HTR-8/SVneo (cell line): ENCODE data around the gene MLPH.

Source experiments
- DNase-seq: peaks from one replicate; pipeline ENCODE4 v3.0.0; 2011; ENCODE audit warnings: low spot score, mixed read lengths; ENCODE audit not compliant: insufficient read length
- FAIRE-seq: peaks from 2 replicates; lab custom pipeline; 2011; peaks lifted over from hg19 to GRCh38; lab: Jason Lieb, UNC

The MLPH gene, protein sequence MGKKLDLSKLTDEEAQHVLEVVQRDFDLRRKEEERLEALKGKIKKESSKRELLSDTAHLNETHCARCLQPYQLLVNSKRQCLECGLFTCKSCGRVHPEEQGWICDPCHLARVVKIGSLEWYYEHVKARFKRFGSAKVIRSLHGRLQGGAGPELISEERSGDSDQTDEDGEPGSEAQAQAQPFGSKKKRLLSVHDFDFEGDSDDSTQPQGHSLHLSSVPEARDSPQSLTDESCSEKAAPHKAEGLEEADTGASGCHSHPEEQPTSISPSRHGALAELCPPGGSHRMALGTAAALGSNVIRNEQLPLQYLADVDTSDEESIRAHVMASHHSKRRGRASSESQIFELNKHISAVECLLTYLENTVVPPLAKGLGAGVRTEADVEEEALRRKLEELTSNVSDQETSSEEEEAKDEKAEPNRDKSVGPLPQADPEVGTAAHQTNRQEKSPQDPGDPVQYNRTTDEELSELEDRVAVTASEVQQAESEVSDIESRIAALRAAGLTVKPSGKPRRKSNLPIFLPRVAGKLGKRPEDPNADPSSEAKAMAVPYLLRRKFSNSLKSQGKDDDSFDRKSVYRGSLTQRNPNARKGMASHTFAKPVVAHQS

DNA sequence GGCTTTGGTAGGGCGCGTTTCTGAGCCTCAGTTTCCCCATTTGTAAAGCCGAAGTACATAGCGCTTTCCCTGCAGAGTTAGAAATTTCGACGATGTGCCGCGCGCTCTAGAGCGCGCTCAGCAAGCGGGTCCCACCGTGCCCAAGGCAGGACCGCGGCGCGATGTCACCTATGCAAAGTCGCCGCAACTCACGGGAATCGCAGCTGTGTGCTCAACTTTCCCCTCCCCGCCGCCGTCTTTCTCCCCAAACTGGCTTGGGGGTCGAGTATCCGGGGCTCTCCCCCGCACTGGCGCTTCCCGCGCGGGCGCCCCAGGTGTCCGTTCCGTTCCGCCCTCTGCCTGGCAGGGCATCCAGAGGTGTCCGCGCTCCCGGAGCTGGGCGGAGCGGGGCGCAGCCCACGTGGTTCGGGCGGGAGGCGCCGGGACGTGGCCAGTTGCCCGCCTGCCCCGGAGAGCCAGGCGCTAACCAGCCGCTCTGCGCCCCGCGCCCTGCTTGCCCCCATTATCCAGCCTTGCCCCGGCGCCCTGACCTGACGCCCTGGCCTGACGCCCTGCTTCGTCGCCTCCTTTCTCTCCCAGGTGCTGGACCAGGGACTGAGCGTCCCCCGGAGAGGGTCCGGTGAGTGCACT is at the start of gene MLPH:
TSS of gene MLPH (plus strand) at position 433 of the 630 bp plus-strand sequence. CDS start 6,176 bp downstream, outside the sequence.
- FAIRE-seq (peak; percentile 87), DNase-seq (no peak)

DNA sequence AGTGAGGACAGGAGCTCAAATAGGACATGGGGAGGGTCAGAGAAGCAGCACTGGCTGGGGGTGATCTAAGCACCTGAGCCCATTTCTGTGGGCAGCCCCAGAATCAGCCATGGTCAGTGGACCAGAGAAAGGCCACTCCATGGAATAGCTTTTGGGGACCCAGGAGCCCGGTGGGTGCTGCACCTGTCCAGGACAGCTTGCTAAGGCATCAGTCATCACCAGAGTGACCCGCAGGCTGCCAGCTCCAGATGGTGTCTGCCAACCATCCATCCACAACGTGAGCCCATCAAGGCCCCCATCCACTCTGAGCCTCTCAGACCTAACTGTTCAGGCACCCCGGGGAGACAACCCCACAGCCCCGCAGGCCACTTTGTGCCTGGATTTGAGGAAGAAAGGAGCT is 49.5 kb upstream of the MLPH start:
- FAIRE-seq (no peak), DNase-seq (no peak)

DNA sequence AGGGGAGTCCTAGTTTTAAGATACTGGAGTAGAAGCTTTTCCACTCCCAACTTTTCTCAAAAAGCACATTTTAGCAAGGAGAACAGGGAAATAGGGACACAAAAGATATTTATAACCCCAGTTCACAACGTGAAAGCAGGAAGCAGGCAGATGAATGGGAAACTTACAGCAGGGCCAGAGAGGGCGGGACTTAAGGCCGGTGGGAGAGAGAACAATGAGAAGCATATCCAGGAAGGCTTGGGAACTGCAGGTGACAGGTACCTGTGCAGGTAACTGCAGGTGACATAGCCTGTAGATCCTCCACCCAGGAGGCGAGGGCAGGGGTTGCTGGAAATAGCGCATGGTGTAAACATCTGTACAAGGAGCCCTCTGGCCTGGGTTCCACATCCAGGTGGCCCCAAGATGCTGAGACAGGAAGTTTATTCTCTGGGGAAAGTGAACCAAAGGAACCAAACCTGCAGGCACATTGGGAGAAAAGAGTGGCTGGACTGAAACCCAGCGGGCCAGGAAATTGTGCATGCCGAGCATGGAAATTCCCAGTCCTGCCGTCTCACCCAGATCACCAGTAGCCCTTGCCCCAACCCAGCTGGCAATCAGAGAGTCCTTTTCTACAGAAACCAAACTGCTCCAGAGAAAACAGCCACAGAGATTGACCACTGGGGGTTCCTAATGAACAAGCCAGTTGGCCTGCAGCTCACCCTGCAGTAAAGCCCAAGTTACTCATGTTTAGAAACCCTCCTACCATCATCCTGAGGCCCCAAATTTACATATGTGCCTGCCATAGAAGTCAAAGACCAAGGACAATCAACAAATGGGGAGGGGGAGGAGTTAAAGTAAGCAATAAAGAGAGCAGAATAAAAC is 48.7 kb upstream of the MLPH start:
- DNase-seq (no peak), FAIRE-seq (no peak)

DNA sequence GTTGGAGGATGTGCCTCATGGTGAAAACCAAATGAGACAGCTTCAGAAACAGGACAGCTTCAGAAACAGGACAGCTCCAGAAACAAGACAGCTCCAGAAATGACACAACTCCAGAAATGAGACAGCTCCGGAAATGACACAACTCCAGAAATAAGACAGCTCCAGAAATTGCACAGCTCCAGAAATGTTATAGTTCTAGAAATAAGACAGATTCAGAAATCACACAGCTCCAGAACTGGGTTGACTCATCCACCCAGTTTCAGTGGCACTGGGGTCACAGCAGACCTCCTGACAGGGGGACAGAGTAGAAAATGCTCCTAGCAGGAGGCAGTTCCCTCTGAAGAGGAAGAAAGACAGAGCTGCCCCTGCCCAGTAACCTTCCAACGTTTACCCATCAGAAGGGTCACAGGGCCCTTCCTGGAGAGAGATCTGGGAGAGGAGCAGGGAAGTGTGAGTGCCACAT is 46.2 kb upstream of the MLPH start:
- DNase-seq = no peak
- FAIRE-seq = no peak

DNA sequence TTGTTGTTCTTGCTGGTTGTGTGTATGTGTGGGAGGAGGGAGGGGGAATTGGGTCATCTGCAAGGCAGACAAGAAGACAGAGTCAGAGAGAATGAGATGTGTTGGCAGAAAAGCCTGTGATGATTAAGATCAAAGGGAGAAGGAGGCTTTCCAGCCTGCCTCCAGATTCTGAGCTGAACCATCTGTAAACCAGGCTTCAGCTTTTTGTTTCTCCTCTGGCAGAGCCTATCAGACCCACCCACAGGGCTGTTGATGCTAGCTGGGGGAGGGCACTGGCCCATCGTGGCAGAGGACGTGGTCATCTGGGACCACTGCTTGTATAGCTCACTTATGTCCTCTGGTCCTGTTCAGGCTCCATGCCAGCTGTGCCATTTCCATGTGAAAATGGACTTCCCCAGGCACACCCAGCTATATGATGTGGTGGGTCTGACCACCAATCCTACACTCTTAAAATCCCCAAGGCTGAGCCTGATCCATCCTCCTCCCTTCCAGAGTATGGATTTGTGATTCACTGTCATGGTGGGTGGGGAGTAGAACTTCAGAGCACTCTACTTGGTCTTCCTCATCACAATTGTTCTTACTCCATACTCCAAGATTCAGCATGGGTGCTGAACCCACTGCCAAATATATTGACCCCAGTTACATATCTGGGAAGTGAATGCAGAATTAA is 45.3 kb upstream of the MLPH start:
- FAIRE-seq (no peak), DNase-seq (no peak)

DNA sequence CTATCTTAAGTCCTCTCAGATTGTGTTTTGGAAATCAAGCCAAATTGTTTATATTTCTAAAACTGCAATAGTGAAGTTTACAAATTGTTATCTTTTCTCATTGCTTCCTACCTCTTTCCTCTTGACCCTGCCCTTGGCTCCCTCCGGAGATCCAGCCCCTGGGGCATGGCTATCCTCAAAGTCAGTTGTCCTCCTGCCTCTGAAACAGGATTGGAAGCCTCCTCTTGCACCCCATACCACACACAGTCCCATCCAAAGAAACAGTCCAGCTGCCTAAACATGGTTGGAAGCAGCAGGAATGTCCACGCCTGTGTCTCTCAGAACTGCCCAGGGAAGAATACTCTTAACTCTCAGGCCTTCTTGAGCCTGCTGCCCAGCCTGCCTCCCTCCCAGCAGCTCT is 43.0 kb upstream of the MLPH start:
- DNase-seq (no peak), FAIRE-seq (no peak)

DNA sequence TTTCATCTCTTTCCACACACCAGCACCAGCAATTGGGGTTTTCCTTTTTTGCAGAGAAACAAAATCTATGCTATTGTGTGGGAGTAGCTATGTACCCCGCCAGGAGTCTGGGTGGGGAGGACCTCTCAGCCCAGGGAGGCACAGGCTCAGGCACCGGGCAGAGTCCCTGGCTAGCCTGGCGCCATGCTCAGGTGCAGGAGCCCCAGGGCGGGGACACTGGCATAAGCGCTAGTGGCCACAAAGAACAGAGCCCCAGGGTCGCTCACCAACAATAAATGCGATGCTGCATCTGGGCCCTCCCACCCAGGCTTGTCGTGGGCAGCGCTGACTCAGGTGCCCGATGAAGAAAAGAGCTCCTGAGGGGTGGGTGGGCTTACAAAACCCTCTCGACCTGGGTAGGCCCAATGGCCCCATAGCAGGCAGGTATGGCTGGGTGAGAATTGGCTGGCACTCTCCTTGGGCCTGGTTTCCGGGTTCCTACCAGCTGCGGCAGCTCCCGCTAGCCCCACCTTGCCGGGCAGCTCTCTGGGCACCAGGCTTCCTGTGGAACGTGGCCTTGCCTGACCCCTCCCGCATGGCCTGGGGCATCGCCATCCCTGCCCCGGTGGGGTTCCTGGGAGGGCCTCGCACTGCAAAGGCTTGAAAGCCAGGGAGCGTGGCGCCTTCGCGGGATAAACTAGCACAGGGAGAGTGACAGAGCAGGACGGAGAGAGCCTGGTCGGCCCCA is 41.3 kb upstream of the MLPH start:
- FAIRE-seq (no peak), DNase-seq (no peak)

DNA sequence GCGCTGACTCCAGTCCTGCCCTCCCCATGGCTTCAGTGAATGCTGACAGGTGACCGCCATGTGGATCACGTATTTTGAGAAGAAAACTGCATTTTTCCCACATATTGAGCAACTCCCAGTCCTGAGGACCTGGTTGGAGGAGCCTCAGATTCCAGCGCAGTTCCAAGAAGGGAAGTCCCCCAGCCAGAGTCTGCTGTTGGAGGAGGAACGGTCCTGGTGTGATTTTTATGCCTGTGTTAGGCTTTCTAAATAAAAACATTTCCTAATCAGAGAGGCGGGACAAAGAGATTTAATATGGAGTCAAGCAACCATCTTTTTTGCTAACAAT is 40.7 kb upstream of the MLPH start:
- FAIRE-seq = no peak
- no peak for DNase-seq

DNA sequence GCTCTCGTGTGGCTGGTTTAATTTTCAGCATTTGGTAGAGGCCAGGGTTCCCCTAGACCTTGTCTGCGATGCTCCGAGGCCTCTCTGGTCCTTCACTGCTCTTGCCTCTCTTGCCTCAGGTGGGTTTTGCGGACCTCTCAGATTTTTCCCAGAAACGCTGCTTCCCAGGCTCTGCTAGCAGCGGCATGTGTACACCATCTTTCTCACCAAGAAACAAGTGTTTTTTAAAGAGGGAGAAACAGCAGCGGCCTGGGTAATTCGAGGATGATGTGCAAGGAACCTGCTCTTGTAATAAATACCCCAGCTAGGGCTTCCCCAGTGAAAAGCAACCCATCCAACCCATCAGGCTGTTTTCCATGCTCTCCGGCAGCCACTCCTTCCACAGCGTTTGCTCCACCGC is 39.6 kb upstream of the MLPH start:
- no peak for DNase-seq
- no peak for FAIRE-seq

DNA sequence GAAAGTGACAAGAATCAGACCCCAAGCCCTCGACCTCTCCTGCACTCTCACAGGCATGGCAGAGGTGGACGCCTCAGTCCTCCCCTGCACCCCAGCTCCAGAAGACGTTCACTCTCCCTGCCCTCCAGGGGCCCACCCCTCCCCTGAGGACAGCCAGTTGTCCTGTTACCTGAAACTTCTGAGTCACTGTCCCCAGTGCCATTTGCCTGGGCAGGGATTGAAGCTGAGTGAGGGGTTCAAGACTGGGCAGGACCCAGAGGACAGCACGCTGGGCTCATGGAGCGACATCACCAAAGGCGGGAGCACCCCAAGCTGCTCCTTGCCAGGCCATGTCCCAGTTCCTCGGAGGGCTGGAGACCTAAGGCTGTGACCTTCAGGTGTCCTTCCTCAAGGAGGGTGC is 38.9 kb upstream of the MLPH start:
- FAIRE-seq = no peak

DNA sequence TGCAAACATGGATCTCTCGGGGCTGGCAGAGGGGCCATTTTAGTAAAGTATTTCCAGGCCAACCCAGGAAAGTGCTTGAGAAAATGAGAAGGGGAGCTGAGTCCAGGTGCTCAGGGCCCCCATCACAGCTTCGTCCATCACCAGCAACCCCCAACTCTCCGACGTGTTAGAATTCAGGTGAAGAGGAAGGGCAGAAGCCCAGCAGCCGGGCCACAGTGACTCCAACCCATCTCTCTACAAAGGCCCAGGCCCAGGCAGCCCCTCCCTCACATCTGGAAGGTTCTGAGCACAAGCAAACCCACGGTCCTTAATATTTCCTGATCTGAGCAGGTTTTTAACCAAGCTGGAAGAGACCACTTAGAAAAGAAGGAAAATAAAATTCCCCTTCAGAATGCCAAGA is 38.4 kb upstream of the MLPH start:
- FAIRE-seq (no peak), DNase-seq (no peak)

More for the DNA sequence above, 38.9 kb upstream of the MLPH start:
- DNase-seq = no peak

DNA sequence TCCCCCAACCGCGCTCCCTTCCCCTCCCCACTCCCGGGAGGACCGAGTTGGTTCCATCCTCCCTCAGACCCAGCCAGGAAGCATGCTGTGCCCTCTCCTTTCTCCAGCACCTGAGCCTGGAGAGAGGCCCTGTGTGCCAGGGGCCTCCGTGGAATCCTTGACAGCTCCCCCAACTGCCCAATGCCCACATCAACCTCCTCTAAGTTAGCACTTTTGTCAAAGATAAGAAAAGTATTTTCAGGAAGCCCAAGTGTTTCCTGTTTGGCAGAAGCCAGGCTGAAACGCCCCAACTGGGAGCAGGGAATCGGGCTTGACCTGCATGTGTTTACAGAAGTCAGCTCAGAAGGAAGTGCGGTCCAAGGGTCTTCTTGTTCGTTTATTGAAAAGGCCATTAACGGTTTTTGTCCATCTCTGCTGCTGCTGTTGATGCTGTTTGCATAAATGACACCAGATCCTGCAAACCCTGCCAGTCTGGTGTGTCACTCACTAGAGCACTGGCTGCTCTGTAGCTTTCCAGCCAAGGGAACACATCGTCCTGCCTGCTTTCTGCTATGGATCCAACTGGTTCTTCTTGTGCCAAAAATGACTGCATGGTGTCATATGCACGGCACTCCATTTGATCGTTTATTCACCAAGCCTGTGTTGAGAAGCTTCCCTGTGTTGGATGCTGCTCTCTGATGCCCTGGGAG is 37.7 kb upstream of the MLPH start:
- DNase-seq (no peak), FAIRE-seq (peak; percentile 13)

DNA sequence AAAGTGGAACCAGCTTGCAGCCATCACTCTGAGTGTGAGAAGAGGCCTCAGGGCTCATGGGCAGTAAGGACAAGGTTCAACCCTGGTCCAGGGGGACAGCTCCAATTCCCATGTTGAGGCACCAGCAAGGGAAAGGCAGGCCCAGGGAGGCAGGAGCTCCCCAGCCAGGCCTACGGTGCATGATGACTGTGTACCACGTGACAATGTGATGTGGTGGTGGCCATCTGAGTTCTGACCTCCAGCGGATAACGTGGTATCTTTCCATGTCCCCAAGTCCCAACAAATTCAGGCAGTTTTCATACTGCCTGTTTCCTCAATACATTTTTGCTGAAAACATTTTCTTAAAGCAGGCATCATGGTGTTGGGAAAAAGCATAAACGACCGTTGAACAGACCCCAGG is 36.9 kb upstream of the MLPH start:
- FAIRE-seq (no peak), DNase-seq (no peak)

DNA sequence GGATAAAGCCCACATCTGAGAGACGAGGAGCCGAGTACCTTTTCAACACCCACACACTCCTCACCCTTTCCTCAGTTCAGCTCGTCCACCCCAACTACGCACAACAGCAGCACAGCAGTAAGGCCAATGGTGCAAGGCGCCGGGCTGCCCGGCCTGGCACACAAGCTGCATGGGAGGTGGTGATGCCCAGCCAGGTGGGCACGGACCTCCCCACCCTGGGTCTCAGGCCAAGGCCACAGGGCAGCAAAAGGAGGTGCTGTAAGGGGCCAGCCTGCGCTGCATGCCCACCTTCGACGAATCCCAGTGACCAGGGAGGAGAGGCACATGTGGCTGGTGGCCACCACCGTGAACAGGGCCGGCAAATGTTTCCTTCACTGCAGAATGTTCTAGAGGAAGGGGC is 36.5 kb upstream of the MLPH start:
- DNase-seq (no peak), FAIRE-seq (no peak)

DNA sequence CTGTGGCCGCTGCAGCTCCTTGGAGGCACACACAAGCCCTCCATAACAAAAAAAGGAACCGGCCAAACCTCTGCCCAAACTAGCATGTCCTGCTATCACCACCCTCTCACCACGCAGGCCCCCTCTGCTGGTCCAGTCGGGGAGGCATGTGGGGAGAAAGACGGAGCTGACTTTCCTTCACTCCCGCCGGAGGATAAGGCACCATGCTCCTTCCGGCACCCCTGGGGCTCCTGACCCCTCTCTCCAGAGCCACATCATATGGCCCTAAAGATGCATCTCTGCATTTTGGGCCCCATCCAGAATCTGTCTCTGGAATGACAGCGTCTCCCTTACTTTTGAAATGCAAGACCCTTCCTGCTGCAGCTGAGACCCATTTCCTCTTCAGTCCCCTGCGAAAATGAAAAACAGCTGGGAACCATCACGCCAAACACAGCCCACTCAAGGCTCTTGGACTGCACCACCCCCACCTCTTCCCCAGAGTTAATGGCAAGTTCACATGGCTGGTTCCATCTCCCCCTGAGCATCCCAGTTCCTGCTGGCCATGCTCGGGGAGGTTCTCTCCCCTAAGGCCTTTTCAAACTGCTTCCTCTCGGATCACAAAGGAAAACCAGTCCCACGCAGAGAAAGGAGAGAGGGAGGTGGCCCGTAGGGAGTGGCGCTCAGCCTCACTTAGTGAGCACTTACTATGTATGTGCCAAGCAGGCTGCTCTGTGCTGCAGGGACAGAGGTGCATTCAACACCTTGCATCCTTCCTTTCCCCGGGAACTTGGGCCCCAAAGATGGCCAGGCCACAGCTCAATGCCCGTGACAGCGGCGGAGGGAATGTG is 35.2 kb upstream of the MLPH start:
- no peak for FAIRE-seq
- DNase-seq = no peak

DNA sequence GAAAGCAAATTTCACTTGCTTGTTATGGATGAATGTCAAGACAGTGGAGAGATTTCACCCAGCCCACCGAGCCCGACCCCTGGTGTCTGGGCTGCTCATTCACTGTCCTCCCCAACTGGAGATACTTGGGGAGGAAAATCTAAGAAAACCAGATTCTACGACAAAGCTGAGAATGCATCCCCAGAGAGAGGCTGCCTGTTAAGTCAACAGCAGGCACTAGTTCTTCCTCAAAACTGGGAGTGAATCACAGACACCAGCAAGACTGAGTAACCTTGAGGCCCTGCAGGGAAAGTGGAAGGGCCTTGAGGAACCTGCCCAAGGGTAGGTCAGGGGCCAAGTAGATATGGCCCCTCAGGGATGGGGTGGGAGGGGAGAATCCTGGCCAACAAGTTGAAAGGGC is 34.2 kb upstream of the MLPH start:
- DNase-seq (no peak), FAIRE-seq (no peak)

DNA sequence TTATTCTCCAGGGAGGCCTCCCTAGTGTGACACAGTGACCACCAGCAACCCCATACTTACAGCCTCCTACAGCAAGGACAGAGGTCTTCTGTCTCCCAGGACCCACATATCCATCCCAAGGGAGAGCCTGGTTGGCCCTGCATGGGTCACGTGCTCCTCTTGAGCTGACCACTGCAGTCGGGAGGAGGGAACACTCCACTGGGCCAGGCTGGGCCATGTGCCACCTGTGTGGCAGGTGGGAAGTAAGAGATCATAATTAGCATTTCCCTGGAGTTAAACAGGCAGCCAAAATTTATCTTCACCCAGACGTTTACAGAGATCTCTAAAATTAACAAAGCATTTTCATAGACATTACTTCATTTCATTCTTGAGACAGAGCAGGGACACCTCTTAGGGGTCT is 33.4 kb upstream of the MLPH start:
- DNase-seq = no peak
- no peak for FAIRE-seq

DNA sequence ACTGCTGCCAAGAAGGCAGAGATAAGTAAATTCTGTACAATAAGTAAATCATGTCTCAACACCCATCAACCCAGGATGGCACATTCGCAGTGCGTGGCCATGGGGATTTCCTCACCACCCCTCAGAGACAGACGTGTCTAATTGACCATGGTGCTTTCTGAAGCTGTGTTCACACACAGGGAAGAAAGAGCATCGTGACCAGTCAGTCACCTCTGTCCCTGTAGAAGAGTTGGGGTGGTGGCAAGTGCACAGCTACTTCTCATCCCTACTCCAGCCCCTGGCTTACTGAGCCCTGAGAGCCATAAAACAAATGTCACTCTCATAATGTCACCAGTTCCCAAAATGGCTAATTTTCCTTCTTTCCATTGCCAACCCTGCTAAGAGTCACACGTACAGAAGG is 31.3 kb upstream of the MLPH start:
- FAIRE-seq (no peak), DNase-seq (no peak)
